SJSA1 (cell line): ENCODE data around the gene GABARAP. TPM values are rescaled to one million over a fixed set of nuclear protein-coding genes. Genes with fewer than 3 reads are reported as not detected.

Experiments
- DNase-seq, 2 experiments: peaks; one replicate each; pipeline ENCODE4 v3.0.0-alpha.2; 2015 to 2020; ENCODE audit warnings: low spot score in 2 of 2, low read depth in 1 of 2
- H3K27ac ChIP-seq: fragments of 250-450 bp; sonication (Bioruptor Pico); 2 replicates; pipeline ENCODE4 v1.5.1; 2020; ENCODE audit warnings: mild to moderate bottlenecking, moderate library complexity
- H3K27me3 ChIP-seq: fragments of 250-450 bp; sonication (Bioruptor Pico); replicated peaks from 2 replicates; pipeline ENCODE4 v1.5.1; 2020; ENCODE audit warnings: mild to moderate bottlenecking, moderate library complexity
- H3K36me3 ChIP-seq: fragments of 250-450 bp; sonication (Bioruptor Pico); 2 replicates; pipeline ENCODE4 v1.5.1; 2020; ENCODE audit warnings: mild to moderate bottlenecking
- H3K4me1 ChIP-seq: fragments of 250-450 bp; sonication (Bioruptor Pico); replicated peaks from 2 replicates; pipeline ENCODE4 v1.6.1; 2021; ENCODE audit warnings: mild to moderate bottlenecking
- H3K4me3 ChIP-seq: fragments of 250-450 bp; sonication (Bioruptor Pico); 2 replicates; pipeline ENCODE4 v1.5.1; 2020; ENCODE audit warnings: mild to moderate bottlenecking
- H3K9me3 ChIP-seq: fragments of 250-450 bp; sonication (Bioruptor Pico); replicated peaks from 2 replicates; pipeline ENCODE4 v1.5.1; 2020; ENCODE audit warnings: mild to moderate bottlenecking
- total RNA-seq: library from RNA; depleted of rRNA; stranded (reverse); fragments of >200 nt; shearing (Covaris generic); gene quantifications from 2 replicates; pipeline ENCODE4 v1.2.3, GENCODE V29; 2014

Gene GABARAP
- total RNA-seq, 1 experiment from 2014 or later: 146 TPM

DNA sequence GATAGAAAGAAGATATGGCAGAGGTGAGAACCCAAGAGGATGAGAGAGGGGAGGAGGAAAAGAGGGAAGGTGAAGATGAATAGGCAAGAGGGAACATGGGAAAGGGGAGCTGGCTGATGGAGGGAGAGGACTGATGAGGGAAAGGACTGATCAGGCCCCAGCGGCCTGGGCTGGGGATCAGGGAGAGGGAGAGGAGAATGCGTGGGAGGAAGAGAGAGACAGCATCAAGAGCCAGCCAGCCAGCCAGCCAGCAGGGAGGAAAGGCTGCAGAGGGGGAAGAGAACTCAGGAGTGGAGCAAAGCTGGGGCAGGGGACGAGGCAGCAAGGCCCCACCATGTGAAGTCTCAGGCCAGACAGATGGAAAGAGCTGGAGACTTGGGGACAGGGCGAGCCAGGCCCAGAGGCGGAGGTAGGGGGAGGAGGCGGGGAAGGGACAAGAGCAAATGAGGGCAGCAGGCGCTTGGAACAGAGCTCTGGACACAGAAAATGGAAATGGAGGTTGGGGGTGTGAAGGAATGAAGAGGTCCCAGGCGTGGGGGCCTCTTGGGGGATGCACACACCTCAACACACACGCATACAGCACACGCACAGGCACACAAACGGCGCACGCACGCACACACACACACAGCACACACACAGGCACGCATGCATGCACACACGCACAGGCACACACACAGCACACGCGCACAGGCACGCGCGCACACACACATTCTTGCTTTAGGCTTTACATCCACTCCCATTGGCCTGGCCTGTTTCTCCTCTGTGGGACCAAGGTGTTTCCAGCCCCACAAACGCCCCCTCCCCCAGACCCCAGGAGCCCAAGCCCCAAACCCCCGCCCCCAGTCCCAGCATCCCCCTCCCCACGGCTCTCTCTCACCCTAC is 34.9 kb downstream of the GABARAP start:
- Histone ChIP-seq H3K9me3 (no peaks in the 10 kb centered on the region), H3K27me3 (no peaks in the 10 kb centered on the region), H3K4me1 (peaks cover 7% of the 10 kb centered on the region; the same call in 1 of the 2 replicates), H3K27ac (no peak overlapping the region), H3K36me3 (peaks cover 3% of the 10 kb centered on the region; the same call in 1 of the 2 replicates), H3K4me3 (no peak overlapping the region)
- DNase-seq: no peak

DNA sequence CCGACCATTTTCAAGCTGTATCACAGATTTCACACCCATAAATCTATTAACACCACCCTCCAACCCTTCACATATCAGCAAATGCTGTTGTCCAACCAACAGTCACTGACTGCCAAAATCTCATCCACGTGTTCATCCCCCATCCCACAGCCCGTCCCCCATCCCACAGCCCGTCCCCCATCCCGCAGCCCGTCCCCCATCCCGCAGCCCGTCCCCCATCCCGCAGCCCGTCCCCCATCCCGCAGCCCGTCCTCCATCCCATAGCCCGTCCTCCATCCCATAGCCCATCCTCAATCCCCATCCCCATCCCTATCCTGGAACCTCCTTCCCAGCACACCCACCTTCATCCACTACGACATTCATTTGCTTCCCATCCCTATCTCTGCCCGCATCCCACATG is 36.7 kb downstream of the GABARAP start:
- H3K27ac ChIP-seq: peak overlapping the region; percentile 2; the same call in 1 of the 2 replicates
- H3K27me3 ChIP-seq: no peaks in the 10 kb centered on the region

DNA sequence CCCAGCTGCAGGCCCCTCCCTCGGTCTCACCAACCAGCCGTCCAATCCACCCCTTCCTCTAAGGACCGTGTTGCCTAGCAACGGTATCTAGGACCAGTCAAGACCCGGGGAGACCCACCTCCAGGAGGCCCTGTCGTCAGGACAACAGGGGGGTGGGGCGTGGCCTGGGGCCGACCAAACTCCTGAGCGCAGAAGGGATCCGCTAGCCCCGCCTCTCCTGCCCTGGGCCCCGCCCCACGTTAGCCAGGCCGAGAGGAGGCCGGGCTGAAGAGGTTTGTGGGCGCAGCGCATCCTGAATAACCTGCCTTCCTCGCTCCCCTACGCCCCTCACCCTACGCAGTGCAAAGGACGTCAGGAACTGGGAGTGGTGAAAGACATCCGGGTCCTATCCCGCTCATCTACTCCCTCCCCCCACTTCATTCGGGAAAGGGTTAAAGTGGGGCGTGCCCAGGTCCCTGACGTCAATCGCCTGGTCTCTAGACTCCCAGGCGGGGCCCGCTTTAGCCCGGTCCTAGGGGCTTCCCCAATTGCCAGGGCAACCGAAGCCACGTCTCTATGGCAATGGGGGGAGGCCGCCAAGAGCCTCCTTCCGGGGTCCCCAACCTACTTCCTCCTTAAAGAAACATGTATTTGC is 37.3 kb downstream of the GABARAP start:
- DNase-seq: peak; percentile 72 to 77
- peaks cover 7% of the 10 kb centered on the region; the same call in 1 of the 2 replicates for H3K4me1 ChIP-seq
- H3K27me3 ChIP-seq: no peaks in the 10 kb centered on the region
- H3K27ac ChIP-seq: peak overlapping the region; percentile 2; the same call in 1 of the 2 replicates
- H3K9me3 ChIP-seq: no peaks in the 10 kb centered on the region
- peak overlapping the region; percentile 36 for H3K4me3 ChIP-seq
- H3K36me3 ChIP-seq: peaks cover 10% of the 10 kb centered on the region

More for the DNA sequence above, 36.7 kb downstream of the GABARAP start:
- DNase-seq: no peak
- peak overlapping the region; percentile 36 for H3K4me3 ChIP-seq
- H3K36me3 ChIP-seq: peaks cover 10% of the 10 kb centered on the region
- H3K9me3 ChIP-seq: no peaks in the 10 kb centered on the region
- peaks cover 7% of the 10 kb centered on the region; the same call in 1 of the 2 replicates for H3K4me1 ChIP-seq

DNA sequence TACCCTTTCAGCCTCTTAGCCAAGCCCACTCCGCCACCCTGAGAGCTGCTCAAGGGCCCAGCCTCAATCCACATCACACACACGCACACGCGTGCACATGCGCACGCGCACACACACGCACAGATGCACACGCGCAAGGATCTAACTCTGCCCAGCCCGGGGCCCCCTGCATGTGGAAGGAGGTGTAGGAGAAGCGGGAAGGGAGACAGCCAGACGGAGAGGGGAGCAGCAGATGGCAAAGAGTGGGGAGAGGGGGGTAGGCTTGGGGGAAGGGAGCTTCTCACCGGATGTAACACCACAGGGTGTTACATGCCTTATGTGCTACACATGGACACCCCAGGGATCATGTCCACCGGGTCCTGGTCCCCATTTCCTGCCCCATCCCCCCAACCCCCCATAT is 37.9 kb downstream of the GABARAP start:
- Histone ChIP-seq H3K9me3 (no peaks in the 10 kb centered on the region), H3K27me3 (no peaks in the 10 kb centered on the region), H3K4me1 (peaks cover 7% of the 10 kb centered on the region; the same call in 1 of the 2 replicates), H3K27ac (no peak overlapping the region), H3K36me3 (peaks cover 10% of the 10 kb centered on the region), H3K4me3 (no peak overlapping the region)
- no peak for DNase-seq

DNA sequence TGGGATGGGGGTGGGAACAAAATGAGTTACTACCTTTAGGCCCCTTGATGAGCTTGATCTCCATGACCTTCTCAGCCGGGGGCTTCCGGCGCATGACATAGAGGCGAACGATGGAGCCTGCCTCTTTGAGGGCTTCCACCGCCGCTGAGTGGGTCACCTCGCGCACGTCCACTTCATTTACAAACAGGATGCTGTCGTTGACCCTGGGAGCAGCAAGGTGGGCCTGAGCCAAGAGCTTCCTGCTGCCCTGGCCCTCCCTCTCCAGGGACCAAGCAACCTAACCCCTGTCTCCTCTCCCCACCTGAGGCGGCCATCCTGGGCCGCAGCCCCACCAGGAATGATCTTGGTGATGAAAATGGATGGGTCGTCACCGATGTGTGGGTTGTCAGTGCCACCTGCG is 38.9 kb downstream of the GABARAP start:
- Histone ChIP-seq H3K27ac (no peak overlapping the region), H3K27me3 (no peaks in the 10 kb centered on the region), H3K4me1 (peaks cover 7% of the 10 kb centered on the region; the same call in 1 of the 2 replicates), H3K36me3 (peaks cover 10% of the 10 kb centered on the region), H3K9me3 (no peaks in the 10 kb centered on the region), H3K4me3 (no peak overlapping the region)
- DNase-seq: no peak

DNA sequence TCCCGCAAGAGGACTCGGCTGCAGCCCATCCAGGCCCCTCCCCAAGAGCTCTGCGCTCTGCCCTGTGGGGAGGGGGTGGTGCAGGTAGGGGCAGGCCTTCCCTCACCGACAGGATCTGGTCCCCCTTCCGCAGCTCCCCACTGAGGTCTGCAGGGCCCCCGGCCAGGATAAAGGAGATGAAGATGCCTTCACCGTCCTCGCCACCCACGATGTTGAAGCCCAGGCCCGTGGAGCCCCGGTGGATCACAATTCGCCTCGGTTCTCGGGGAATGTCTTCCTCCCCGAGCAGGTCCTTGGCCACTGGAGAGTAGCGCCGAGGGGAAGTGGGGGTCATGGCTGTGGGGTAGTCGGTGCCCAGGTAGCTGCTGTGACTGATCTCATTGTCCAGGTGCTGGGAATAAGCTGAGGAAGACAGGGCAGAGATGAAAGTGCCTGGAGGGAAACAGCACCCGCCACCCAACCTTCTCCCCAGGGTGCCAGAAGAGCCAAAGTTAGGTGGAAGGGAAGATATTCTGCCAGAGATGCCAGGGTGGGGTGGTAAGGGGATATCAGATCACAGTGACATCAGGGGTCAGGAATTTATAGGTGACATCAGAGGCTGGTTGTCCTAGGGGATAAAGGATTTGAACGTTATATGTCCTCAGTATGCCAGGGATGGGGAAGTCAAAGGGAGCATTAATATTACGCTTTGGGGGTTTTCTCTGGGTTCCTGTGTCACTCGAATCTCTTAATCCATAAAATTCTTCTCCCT is 45.4 kb downstream of the GABARAP start:
- H3K9me3 ChIP-seq: no peaks in the 10 kb centered on the region
- peaks cover 18% of the 10 kb centered on the region for H3K36me3 ChIP-seq
- H3K27me3 ChIP-seq: no peaks in the 10 kb centered on the region
- no peak for DNase-seq
- H3K4me1 ChIP-seq: no peaks in the 10 kb centered on the region
- H3K27ac ChIP-seq: no peak overlapping the region
- no peak overlapping the region for H3K4me3 ChIP-seq

DNA sequence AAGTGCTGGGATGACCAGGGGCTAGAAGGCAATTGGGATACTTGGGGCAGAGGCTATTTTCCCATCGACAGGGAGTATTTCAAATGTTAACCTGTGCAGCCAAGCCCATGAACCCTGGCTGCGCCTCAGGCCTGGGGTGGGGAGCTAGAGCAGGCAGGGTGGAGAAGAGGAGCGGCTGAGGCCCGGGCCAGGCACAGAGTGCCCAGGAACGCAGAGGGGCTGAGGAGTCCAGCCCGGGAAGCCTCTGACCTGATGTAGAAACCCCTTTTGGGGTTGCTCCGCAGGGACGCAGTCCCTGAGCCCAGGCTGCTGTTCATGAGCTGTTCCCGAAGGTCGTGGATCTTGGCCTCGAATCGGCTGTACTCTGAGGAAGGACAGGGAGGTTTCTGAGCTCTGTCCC is 46.3 kb downstream of the GABARAP start:
- Histone ChIP-seq H3K4me3 (no peak overlapping the region), H3K4me1 (no peaks in the 10 kb centered on the region), H3K27me3 (no peaks in the 10 kb centered on the region), H3K36me3 (peaks cover 17% of the 10 kb centered on the region), H3K27ac (no peak overlapping the region), H3K9me3 (no peaks in the 10 kb centered on the region)
- no peak for DNase-seq

DNA sequence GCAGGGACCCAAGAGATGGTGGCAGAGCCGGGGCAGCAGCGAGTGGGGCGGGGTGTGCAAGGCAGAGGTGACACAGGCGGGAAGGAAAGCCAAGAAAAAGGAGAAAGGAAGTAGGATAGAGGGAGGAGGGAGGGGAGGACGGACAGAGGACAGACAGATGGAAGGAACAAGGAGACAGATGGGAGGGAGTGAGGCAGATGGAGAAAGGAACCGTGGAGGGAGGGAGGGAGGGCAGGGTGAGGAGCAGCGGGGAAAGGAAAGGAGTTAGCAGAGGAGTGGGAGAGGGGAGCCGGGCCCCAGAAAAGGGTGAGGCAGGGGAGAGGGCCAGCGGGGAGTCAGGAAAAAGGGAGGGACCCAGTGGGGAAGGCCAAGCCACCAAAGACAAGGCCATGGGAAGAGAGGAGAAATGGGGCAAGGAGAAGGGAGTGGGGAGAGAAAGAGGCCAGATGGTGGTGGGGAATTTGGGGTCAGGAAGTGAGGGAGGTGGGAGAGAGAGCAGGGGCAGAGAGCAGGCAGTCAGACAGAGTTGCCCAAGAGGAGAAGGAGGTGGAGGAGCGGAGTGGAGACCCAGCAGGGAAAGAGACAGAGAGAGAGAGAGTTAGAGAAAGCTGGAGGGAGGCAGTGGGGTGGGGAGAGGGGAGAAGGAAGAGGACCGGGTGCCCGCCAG is 49.8 kb downstream of the GABARAP start:
- no peak overlapping the region for H3K4me3 ChIP-seq
- no peaks in the 10 kb centered on the region for H3K27me3 ChIP-seq
- no peaks in the 10 kb centered on the region for H3K4me1 ChIP-seq
- H3K27ac ChIP-seq: no peak overlapping the region
- no peak for DNase-seq
- peaks cover 18% of the 10 kb centered on the region for H3K36me3 ChIP-seq
- H3K9me3 ChIP-seq: no peaks in the 10 kb centered on the region

DNA sequence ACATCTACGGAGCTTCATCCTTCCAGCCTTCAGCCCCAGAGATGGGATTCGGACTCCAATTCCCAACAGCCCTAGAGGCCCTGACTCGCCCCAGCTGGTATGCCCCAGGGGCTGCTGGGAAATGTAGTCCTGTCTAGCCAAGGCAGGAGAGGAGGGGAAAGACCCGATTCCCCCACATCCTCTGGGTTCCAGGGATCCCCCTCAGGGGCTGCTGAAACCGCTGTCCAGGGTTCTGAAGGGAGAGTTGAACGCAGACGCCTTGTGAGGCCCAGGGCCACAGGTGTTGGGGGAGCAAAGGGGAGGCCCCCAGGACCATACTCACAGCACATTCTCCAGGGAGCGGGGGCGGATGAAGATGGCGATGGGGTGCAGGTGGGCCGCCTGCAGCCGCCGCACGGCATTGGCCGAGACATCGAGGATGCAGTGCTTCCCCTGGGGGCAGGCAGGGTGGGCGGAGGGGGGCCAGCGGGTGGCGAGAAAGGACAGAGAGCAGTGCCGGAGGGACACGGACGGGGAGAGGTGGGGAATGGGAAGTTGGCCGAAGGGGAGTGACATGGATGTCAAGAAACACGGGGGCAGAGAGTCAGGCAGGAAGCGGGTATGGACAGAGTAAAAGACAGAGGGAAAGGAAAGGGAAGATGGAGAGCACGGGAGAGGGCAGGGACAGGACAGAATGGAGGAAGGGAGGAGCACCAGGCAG is 50.5 kb downstream of the GABARAP start:
- H3K27ac ChIP-seq: no peak overlapping the region
- H3K27me3 ChIP-seq: no peaks in the 10 kb centered on the region
- DNase-seq: peak in 1 of 2 experiments; percentile 46
- H3K36me3 ChIP-seq: peaks cover 17% of the 10 kb centered on the region
- no peaks in the 10 kb centered on the region for H3K4me1 ChIP-seq
- H3K4me3 ChIP-seq: no peak overlapping the region
- H3K9me3 ChIP-seq: no peaks in the 10 kb centered on the region

DNA sequence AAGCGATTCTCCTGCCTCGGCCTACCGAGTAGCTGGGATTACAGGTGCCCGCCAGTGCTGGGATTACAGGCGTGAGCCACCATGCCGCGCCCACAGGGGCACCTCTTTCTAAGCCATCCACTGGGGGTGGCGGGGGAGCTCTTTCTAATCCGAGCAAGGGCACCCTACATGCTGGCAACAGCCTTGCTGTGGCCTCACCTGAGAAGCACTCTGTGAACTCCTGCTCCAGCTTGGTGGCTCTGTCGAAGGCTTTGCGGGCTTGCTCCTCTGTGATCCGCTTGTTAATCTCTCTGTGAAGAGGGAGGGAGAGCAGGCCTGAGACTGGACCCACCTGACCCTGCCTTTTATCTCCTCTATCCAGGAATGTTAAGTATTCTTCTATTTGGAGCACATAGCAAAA is 51.2 kb downstream of the GABARAP start:
- Histone ChIP-seq H3K9me3 (no peaks in the 10 kb centered on the region), H3K36me3 (peaks cover 12% of the 10 kb centered on the region), H3K4me1 (no peaks in the 10 kb centered on the region)

DNA sequence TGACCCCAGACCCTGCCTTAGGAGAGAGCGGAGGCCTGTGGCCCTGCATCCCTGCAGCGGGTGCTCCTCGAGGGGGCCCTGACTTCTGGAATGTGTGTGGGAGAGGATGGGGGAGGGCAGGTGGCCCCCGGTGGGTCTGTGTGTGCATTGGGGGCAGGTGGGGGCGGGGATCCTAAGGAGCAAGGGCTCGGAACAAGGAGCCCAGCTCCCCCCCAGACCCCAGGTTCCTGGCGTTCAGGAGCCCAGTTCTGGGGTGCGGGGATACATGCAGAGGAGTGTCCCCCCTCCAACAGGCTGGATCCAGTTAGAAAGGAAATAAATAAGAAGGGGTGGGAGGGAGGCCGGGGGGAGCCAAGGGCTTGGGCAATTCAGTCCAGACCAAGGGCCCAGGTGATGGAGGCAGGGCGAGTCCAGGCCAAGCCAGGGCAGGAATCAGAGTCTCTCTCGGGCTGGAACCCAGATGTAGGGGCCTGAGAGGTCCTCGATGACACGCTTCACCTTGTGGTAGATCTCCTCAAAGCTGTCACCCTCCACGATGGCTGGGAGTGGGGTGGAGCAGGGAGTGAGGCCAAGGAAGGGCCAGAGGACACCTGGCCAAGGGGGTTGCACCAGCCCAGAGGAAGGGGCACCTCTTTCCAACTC is 51.9 kb downstream of the GABARAP start:
- DNase-seq: no peak
- H3K4me3 ChIP-seq: no peak overlapping the region
- peaks cover 12% of the 10 kb centered on the region for H3K36me3 ChIP-seq
- H3K27me3 ChIP-seq: no peaks in the 10 kb centered on the region
- H3K4me1 ChIP-seq: no peaks in the 10 kb centered on the region
- no peak overlapping the region for H3K27ac ChIP-seq
- H3K9me3 ChIP-seq: no peaks in the 10 kb centered on the region

More for the DNA sequence above, 51.2 kb downstream of the GABARAP start:
- H3K27me3 ChIP-seq: no peaks in the 10 kb centered on the region
- DNase-seq: no peak
- no peak overlapping the region for H3K27ac ChIP-seq
- no peak overlapping the region for H3K4me3 ChIP-seq
